WTC11 (cell line): ENCODE data around the gene C11orf52.

Source experiments
- CREB1 ChIP-seq: sonication (generic); formaldehyde crosslinking; IDR thresholded peaks from 2 replicates; pipeline ENCODE4 v1.8.0; 2023; ENCODE audit warnings: mild to moderate bottlenecking, missing genetic modification reagents
- TF ChIP-seq, protein P1 (sequence below): fragments of 200-600 bp; IDR thresholded peaks from 2 replicates; pipeline ENCODE4 v1.8.0; 2022; ENCODE audit warnings: antibody characterized with exemption
- TF ChIP-seq, protein P2 (sequence below): fragments of 250-450 bp; sonication (Bioruptor Pico); IDR thresholded peaks from 2 replicates; pipeline ENCODE4 v2.1.2; 2022; ENCODE audit warnings: mild to moderate bottlenecking, moderate library complexity

- TF ChIP-seq, protein P1, sequence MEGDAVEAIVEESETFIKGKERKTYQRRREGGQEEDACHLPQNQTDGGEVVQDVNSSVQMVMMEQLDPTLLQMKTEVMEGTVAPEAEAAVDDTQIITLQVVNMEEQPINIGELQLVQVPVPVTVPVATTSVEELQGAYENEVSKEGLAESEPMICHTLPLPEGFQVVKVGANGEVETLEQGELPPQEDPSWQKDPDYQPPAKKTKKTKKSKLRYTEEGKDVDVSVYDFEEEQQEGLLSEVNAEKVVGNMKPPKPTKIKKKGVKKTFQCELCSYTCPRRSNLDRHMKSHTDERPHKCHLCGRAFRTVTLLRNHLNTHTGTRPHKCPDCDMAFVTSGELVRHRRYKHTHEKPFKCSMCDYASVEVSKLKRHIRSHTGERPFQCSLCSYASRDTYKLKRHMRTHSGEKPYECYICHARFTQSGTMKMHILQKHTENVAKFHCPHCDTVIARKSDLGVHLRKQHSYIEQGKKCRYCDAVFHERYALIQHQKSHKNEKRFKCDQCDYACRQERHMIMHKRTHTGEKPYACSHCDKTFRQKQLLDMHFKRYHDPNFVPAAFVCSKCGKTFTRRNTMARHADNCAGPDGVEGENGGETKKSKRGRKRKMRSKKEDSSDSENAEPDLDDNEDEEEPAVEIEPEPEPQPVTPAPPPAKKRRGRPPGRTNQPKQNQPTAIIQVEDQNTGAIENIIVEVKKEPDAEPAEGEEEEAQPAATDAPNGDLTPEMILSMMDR = no peak
- no peak for TF ChIP-seq CREB1 (CRISPR knock-in tag)
- TF ChIP-seq, protein P2, sequence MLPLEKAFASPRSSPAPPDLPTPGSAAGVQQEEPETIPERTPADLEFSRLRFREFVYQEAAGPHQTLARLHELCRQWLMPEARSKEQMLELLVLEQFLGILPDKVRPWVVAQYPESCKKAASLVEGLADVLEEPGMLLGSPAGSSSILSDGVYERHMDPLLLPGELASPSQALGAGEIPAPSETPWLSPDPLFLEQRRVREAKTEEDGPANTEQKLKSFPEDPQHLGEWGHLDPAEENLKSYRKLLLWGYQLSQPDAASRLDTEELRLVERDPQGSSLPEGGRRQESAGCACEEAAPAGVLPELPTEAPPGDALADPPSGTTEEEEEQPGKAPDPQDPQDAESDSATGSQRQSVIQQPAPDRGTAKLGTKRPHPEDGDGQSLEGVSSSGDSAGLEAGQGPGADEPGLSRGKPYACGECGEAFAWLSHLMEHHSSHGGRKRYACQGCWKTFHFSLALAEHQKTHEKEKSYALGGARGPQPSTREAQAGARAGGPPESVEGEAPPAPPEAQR = no peak
These were observed 15.2 kb downstream of the C11orf52 start for GRCh38 chr11:111933872-111934271.
